Endodermal cell (in vitro differentiated cells): Measurements from ENCODE around the gene KISS1. TPM values are rescaled to one million over a fixed set of nuclear protein-coding genes. Genes with fewer than 3 reads are reported as not detected.

Source experiments
- DNase-seq: peaks from one replicate; pipeline ENCODE4 v3.0.0-alpha.2; 2017
- H3K27ac ChIP-seq: 2 replicates; pipeline ENCODE4 v1.5.1; 2013; ENCODE audit warnings: mild to moderate bottlenecking, low read depth, low read length, moderate library complexity
- H3K27me3 ChIP-seq: 2 replicates; pipeline ENCODE4 v1.6.1; 2013; ENCODE audit warnings: mild to moderate bottlenecking, low read length, moderate library complexity; ENCODE audit not compliant: insufficient read depth, control insufficient read depth, poor library complexity, severe bottlenecking
- H3K36me3 ChIP-seq: 2 replicates; pipeline ENCODE4 v1.7.0; 2013; ENCODE audit warnings: mild to moderate bottlenecking, low read length, moderate library complexity; ENCODE audit not compliant: control insufficient read depth, insufficient read depth
- H3K4me1 ChIP-seq: one replicate; pipeline ENCODE4 v1.7.0; 2013; ENCODE audit warnings: low read length; ENCODE audit not compliant: control insufficient read depth, insufficient read depth
- H3K4me3 ChIP-seq: 2 replicates; pipeline ENCODE4 v1.5.1; 2013; ENCODE audit warnings: mild to moderate bottlenecking, low read length, moderate library complexity
- H3K9ac ChIP-seq: 2 replicates; pipeline ENCODE4 v1.6.1; 2013; ENCODE audit warnings: mild to moderate bottlenecking, low read length, moderate library complexity; ENCODE audit not compliant: poor library complexity, severe bottlenecking; ENCODE audit errors: extremely low read depth
- H3K9me3 ChIP-seq: 2 replicates; pipeline ENCODE4 v1.6.1; 2013; ENCODE audit warnings: mild to moderate bottlenecking, low read length, moderate library complexity; ENCODE audit not compliant: control insufficient read depth
- H3K27ac Mint-ChIP-seq: 2 replicates; pipeline ENCODE4 v1.8.0; 2020; ENCODE audit warnings: mixed read lengths
- H3K27me3 Mint-ChIP-seq: 2 replicates; pipeline ENCODE4 v1.8.0; 2021; ENCODE audit warnings: mild to moderate bottlenecking, mixed read lengths; ENCODE audit not compliant: insufficient read depth
- H3K36me3 Mint-ChIP-seq: 2 replicates; pipeline ENCODE4 v1.8.0; 2020; ENCODE audit warnings: low read depth, mixed read lengths
- H3K4me1 Mint-ChIP-seq: 2 replicates; pipeline ENCODE4 v1.8.0; 2020; ENCODE audit warnings: mixed read lengths
- H3K4me3 Mint-ChIP-seq: 2 replicates; pipeline ENCODE4 v1.8.0; 2020; ENCODE audit warnings: mild to moderate bottlenecking, moderate library complexity, mixed read lengths
- H3K9me3 Mint-ChIP-seq: 2 replicates; pipeline ENCODE4 v1.8.0; 2020; ENCODE audit warnings: mild to moderate bottlenecking, mixed read lengths
- WGBS, 2 experiments: methylation state at CpG; one replicate each; pipeline versions ENCODE4 v1.1.5 to v1.1.7; 2013; ENCODE audit warnings: missing lambda C conversion rate in 2 of 2, mixed read lengths in 1 of 2; ENCODE audit not compliant: insufficient coverage in 1 of 2, insufficient read length in 1 of 2; 5-methylcytosine and 5-hydroxymethylcytosine counted together
- total RNA-seq, 2 donors: library from RNA; stranded (reverse); fragmentation: NEBNext Ultra II Directional in 1 of 2; extraction: Animal tissue kit (Norgen Biotek cat#: 25700) in 1 of 2; gene quantifications; 2 replicates in 1 of 2; 3 replicates in 1 of 2; pipeline ENCODE4 v1.2.1, GENCODE V29; 2021
- TF ChIP-seq, protein P1 (sequence below): fragments of 200-600 bp; sonication (generic); conservative IDR thresholded peaks from 2 replicates; pipeline ENCODE4 v1.5.0; 2021; ENCODE audit warnings: antibody characterized with exemption, mild to moderate bottlenecking

KISS1 gene
- total RNA-seq, 2 donors from 2014 or later: not detected

DNA sequence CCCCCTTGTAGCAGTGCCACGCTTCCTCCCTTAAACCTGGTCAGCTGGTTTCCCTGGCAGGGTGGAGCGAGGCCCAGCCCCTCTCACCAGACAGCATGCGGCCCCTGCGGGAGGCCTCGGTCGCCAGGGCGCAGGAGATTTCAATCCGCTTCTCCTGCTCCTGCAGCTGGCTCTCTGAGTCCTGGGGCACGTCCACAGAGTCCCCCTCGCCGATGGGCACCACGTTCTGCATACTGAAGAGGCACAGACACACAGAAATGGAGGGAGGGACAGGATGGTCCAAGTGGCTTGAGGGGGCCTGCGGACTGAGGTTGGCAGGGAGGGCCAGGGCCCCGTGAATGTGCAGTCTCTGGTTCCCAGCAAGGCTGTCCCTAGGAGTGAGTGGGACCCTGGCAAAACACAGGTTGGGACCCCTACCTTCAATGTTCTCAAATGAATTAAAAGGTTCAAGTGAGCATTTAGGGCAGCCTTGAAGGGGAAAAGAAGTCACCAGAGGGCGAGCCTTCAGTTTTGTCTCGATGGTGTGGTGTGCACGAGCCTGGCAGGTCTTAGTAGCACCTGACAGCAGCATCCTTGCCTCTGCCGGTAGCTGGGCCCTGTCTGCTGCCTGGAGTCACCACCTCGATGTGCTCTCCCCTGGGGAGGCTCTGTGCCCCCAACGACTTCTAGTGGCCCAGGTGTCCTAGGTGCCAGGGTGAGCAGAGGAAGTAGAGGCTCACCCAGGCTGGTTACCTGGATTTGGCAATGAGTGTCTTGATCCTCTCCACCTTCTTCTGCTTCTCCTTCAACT lies 31.9 kb upstream of the KISS1 start:
- Mint-ChIP-seq H3K36me3 (peaks cover 64% of the 10 kb centered on the region), H3K4me1 (no peaks in the 10 kb centered on the region), H3K4me3 (no peak overlapping the region), H3K27ac (no peak overlapping the region), H3K27me3 (no peaks in the 10 kb centered on the region), H3K9me3 (no peaks in the 10 kb centered on the region)
- Histone ChIP-seq H3K36me3 (peaks cover 9% of the 10 kb centered on the region), H3K4me3 (no peak overlapping the region), H3K27me3 (no peaks in the 10 kb centered on the region), H3K9ac (no peak overlapping the region), H3K27ac (no peak overlapping the region), H3K4me1 (no peaks in the 10 kb centered on the region), H3K9me3 (no peaks in the 10 kb centered on the region)
- WGBS, 2 experiments: 95% methylated on average over 12 to 20 of the region's 20 CpGs
- DNase-seq: no peak
- TF ChIP-seq, protein P1, sequence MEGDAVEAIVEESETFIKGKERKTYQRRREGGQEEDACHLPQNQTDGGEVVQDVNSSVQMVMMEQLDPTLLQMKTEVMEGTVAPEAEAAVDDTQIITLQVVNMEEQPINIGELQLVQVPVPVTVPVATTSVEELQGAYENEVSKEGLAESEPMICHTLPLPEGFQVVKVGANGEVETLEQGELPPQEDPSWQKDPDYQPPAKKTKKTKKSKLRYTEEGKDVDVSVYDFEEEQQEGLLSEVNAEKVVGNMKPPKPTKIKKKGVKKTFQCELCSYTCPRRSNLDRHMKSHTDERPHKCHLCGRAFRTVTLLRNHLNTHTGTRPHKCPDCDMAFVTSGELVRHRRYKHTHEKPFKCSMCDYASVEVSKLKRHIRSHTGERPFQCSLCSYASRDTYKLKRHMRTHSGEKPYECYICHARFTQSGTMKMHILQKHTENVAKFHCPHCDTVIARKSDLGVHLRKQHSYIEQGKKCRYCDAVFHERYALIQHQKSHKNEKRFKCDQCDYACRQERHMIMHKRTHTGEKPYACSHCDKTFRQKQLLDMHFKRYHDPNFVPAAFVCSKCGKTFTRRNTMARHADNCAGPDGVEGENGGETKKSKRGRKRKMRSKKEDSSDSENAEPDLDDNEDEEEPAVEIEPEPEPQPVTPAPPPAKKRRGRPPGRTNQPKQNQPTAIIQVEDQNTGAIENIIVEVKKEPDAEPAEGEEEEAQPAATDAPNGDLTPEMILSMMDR: no peak

DNA sequence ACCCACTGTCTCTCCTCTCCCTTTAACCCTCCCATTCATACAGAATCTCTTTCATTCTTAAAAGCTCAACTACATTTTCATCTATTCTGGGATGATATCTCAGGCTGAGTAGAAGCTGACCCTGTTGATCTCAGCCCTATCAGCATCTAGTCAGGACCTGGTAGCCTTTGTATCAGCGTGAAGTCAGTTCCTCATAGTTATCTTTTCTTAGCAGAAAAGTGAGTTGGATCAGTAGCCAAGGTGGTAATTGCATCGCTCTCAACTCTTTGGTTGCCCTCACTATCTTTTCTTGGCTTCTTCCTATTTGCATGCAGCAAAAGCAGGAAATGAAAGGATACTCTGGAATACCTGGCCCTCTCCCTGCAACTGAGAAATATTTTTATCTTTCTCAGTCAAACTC lies 31.1 kb upstream of the KISS1 start:
- H3K36me3 ChIP-seq: peaks cover 6% of the 10 kb centered on the region
- H3K27ac ChIP-seq: no peak overlapping the region
- Mint-ChIP-seq H3K27me3 (no peaks in the 10 kb centered on the region), H3K36me3 (peaks cover 62% of the 10 kb centered on the region), H3K9me3 (no peaks in the 10 kb centered on the region), H3K4me3 (no peak overlapping the region), H3K4me1 (no peaks in the 10 kb centered on the region), H3K27ac (no peak overlapping the region)
- no peak for DNase-seq
- 90 to 94% methylated on average over 2 of the region's 2 CpGs for WGBS, 2 experiments
- no peak overlapping the region for H3K4me3 ChIP-seq
- H3K9ac ChIP-seq: no peak overlapping the region
- no peaks in the 10 kb centered on the region for H3K4me1 ChIP-seq
- TF ChIP-seq, protein P1: no peak
- no peaks in the 10 kb centered on the region for H3K27me3 ChIP-seq
- H3K9me3 ChIP-seq: no peaks in the 10 kb centered on the region

DNA sequence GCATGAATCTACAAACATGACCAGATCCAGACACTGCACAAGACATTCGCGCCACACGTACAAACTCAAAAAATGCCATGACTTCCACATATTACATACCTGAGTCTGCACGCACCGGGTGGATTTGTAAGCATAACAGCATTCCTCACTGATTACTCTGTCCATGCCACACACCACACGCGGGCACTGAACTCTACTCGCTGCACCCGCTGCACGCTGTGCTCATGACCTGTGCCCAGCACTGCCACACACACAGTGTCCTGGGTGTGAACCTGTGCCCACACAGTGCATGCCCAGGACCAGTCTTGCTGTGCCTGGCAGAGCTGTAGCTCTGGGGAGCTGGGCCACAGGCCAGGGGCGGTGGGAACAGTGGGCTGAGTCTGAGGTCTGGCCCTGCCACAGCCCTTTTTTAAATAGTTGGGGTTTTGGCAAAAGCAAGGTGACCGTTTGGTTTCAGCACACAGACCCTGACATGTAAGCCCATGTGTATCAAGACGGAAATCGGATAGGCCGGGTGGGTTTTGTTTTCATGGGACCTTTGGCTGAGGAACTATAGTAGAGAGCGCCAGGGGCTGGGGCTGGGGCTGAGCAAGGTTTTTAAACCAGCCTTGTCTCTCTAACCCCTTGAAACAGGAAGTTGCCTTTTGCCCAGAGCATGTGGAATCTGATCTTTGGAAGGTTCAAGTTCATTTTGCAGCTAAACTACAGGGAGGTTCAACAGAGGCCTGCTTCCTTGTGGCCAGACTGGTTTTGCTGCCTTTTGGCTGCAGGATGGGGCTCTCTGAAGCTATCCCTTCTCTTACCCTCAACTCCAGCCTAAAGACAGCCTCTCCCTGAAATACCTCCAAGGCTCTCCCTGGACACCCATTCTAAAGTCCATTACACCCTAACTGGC lies 29.8 kb upstream of the KISS1 start:
- no peak overlapping the region for H3K9ac ChIP-seq
- no peaks in the 10 kb centered on the region for H3K9me3 ChIP-seq
- WGBS, 2 experiments: 95 to 97% methylated on average over 5 to 16 of the region's 16 CpGs
- DNase-seq: no peak
- no peak overlapping the region for H3K27ac ChIP-seq
- Mint-ChIP-seq H3K27me3 (no peaks in the 10 kb centered on the region), H3K9me3 (no peaks in the 10 kb centered on the region), H3K36me3 (peaks cover 53% of the 10 kb centered on the region), H3K4me3 (no peak overlapping the region), H3K27ac (no peak overlapping the region), H3K4me1 (peaks cover 8% of the 10 kb centered on the region)
- TF ChIP-seq, protein P1: no peak
- no peaks in the 10 kb centered on the region for H3K4me1 ChIP-seq
- no peaks in the 10 kb centered on the region for H3K27me3 ChIP-seq
- H3K4me3 ChIP-seq: no peak overlapping the region
- no peaks in the 10 kb centered on the region for H3K36me3 ChIP-seq
